ENCODE measurements around the gene MROH2B.

- TF ChIP-seq BHLHE40 (IDR thresholded peaks at IDR 0.05; ENCODE audit: borderline replicate concordance) (no peak), TARDBP (IDR thresholded peaks at IDR 0.05) (no peak), ZNF384 (IDR thresholded peaks at IDR 0.05) (no peak), ARNT (IDR thresholded peaks at IDR 0.05) (no peak), FOXA1 (IDR thresholded peaks at IDR 0.05) (no peak), FOXM1 (IDR thresholded peaks at IDR 0.05; ENCODE audit: borderline replicate concordance) (no peak), NFRKB (IDR thresholded peaks at IDR 0.05) (no peak), CTBP1 (IDR thresholded peaks at IDR 0.05; ENCODE audit: borderline replicate concordance) (no peak), HDGF (IDR thresholded peaks at IDR 0.05; ENCODE audit: borderline replicate concordance) (no peak), PKNOX1 (IDR thresholded peaks at IDR 0.05) (no peak), FOXK2 (IDR thresholded peaks at IDR 0.05) (no peak)
Measured at GRCh38 chr5:41094871-41095270, 23.7 kb upstream of the MROH2B start.

Measured in HEK293T (cell line).